ENCODE measurements around the gene TMSB4X. TPM values are rescaled to one million over a fixed set of nuclear protein-coding genes. Genes with fewer than 3 reads are reported as not detected.

The TMSB4X gene
- total RNA-seq, 1 experiment from 2014 or later, result 1,095 TPM

DNA sequence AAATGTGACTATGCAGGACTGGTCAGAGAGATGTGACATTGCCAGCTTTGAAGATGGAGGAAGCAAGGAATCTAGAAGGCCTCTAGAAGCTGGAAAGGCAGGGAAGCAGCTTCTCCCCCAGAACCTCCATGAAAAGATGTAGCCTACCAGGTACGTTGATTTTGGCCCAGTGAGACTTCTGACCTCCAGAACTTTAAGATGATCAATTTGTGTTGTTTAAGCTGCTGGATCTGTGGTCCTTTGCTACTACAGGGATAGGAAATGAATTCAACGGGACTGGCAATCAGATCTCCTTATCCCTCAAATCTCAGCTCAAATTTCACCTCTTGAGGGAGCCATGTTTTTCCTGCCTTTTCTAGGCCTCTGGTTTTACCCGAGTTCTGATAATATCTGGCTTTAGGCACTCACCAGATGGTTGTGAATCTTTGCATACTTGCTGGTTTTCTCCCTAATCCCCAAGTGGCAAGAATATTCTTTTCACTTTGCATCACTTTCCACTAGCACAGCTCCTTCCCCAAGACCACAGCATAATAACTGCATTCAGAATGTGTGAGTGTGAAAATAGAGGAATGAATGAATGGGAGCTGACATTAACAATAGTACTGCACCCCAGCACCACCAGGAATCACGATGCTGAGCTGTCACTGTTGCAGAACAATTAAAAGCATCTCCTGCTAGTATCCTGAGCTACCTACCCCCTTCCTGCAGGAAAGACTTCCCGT is 25.5 kb upstream of the TMSB4X start:
- BruUV-seq (replicated peaks), result no TSS peak
- Mint-ChIP-seq H3K4me3 (ENCODE audit: unreplicated experiment) (no peak overlapping the region), H3K27me3 (ENCODE audit: insufficient read depth, unreplicated experiment) (no peaks in the 10 kb centered on the region), H3K27ac (ENCODE audit: unreplicated experiment) (no peak overlapping the region), H3K9me3 (ENCODE audit: unreplicated experiment) (no peaks in the 10 kb centered on the region), H3K36me3 (ENCODE audit: insufficient read depth, unreplicated experiment) (no peaks in the 10 kb centered on the region), H3K4me1 (ENCODE audit: low read depth, unreplicated experiment) (no peaks in the 10 kb centered on the region)
- H3K27me3 ChIP-seq (replicated peaks; ENCODE audit: control insufficient read depth, insufficient read depth, low read length), result no peaks in the 10 kb centered on the region
- peaks cover 24% of the 10 kb centered on the region for H3K4me1 ChIP-seq
- POLR2A ChIA-PET, result no interaction called here
- H3K4me3 ChIP-seq (ENCODE audit: low read depth, low read length), result no peak overlapping the region
- CTCF ChIA-PET, result no interaction called here
- TF ChIP-seq, protein P1, sequence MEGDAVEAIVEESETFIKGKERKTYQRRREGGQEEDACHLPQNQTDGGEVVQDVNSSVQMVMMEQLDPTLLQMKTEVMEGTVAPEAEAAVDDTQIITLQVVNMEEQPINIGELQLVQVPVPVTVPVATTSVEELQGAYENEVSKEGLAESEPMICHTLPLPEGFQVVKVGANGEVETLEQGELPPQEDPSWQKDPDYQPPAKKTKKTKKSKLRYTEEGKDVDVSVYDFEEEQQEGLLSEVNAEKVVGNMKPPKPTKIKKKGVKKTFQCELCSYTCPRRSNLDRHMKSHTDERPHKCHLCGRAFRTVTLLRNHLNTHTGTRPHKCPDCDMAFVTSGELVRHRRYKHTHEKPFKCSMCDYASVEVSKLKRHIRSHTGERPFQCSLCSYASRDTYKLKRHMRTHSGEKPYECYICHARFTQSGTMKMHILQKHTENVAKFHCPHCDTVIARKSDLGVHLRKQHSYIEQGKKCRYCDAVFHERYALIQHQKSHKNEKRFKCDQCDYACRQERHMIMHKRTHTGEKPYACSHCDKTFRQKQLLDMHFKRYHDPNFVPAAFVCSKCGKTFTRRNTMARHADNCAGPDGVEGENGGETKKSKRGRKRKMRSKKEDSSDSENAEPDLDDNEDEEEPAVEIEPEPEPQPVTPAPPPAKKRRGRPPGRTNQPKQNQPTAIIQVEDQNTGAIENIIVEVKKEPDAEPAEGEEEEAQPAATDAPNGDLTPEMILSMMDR (IDR thresholded peaks at IDR 0.05; ENCODE audit: insufficient read depth in 1 of 2, low read depth in 1 of 2, low read length in 1 of 2, severe bottlenecking in 1 of 2, unreplicated experiment in 1 of 2), result no peak
- H3K9me3 ChIP-seq, result no peaks in the 10 kb centered on the region
- H3K36me3 ChIP-seq (ENCODE audit: control insufficient read depth, insufficient read depth, low read length), result no peaks in the 10 kb centered on the region
- intact Hi-C loops (cut with micrococcal nuclease; ENCODE audit: unreplicated experiment), result no loop called here
- DNase-seq, result no peak

DNA sequence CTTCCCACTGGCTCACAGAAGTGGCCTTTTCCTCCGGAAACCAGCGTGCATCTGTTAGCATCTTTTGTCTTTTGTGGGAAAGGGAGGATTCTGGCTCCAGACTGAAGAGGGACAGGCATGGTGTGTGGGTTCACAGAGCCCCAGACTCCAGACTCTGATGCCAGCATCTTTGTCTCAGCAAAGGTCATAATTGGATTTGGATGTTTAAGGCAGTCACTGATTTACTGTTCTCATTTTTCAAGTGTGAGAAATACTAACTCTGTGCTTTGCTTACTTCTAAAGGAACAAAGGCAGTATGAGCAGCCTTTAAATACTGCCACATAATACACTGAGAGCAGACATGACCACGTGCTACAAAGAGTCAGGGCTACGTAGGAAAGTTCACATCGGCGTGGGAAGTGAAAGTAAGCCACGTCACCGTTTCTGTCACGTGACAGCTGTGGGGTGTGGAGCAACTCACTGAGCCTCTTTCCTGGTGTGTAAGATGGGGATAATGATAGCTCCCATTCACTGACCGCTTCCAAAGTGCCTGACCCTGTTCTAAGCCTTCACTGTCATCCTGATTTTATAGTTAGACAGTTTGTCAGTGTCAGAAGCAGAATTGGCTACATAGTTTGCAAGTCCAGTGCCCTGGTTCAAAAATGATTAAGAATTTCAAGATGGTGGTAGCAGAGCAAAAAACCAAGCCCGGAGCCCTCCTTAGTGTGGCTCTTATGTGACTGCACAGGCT is 24.8 kb upstream of the TMSB4X start:
- no peak for DNase-seq
- no peaks in the 10 kb centered on the region for H3K9me3 Mint-ChIP-seq (ENCODE audit: unreplicated experiment)
- Histone ChIP-seq H3K4me3 (ENCODE audit: low read depth, low read length) (no peak overlapping the region), H3K9me3 (no peaks in the 10 kb centered on the region), H3K27me3 (replicated peaks; ENCODE audit: control insufficient read depth, insufficient read depth, low read length) (no peaks in the 10 kb centered on the region), H3K4me1 (peaks cover 24% of the 10 kb centered on the region), H3K36me3 (ENCODE audit: control insufficient read depth, insufficient read depth, low read length) (no peaks in the 10 kb centered on the region)
- ChIA-PET CTCF (no interaction called here), POLR2A (no interaction called here)
- TF ChIP-seq, protein P1 (IDR thresholded peaks at IDR 0.05; ENCODE audit: insufficient read depth in 1 of 2, low read depth in 1 of 2, low read length in 1 of 2, severe bottlenecking in 1 of 2, unreplicated experiment in 1 of 2), result no peak
- H3K27ac Mint-ChIP-seq (ENCODE audit: unreplicated experiment), result no peak overlapping the region
- no TSS peak for BruUV-seq (replicated peaks)
- H3K4me1 Mint-ChIP-seq (ENCODE audit: low read depth, unreplicated experiment), result no peaks in the 10 kb centered on the region
- H3K27me3 Mint-ChIP-seq (ENCODE audit: insufficient read depth, unreplicated experiment), result no peaks in the 10 kb centered on the region
- H3K4me3 Mint-ChIP-seq (ENCODE audit: unreplicated experiment), result no peak overlapping the region
- intact Hi-C loops (cut with micrococcal nuclease; ENCODE audit: unreplicated experiment), result no loop called here
- H3K36me3 Mint-ChIP-seq (ENCODE audit: insufficient read depth, unreplicated experiment), result no peaks in the 10 kb centered on the region

DNA sequence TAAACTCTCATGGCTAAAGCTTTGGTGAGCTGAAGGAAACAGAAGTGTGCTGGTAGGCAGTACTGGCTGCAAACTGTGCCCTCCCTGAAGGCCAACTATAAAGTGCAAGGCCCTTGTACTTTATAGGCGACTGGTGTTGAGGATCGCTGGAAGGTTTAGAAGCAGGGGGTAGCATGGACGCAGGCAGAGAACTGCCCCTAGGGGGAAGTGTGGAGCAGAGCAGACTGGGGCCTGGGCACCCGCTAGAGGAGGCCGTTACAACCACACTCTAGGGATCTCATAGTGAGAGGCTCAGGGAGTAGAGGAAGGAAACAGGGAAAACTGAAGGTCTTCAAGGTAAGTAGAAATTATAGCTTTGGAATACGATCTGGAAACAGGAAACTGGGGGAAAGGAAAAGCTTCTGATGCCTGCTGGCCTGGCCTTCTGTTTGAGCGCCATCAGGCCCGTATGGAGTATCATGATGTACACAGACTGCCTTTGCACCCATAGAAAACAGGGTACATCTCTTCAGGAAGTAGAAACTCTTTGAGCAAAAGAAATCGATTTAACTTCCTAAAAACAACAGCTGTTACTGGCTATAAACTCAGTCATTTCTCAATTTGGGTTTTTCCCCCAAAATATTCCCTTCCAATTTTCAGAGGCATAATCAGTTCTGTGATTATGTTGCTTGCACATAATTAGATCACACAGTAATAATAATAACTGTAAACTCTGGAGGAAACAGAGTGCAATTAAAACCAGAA is 23.9 kb upstream of the TMSB4X start:
- peak in 1 of 2 experiments; percentile 19 for DNase-seq
- H3K9me3 Mint-ChIP-seq (ENCODE audit: unreplicated experiment), result no peaks in the 10 kb centered on the region
- ChIA-PET POLR2A (no interaction called here), CTCF (no interaction called here)
- H3K27me3 Mint-ChIP-seq (ENCODE audit: insufficient read depth, unreplicated experiment), result no peaks in the 10 kb centered on the region
- no peaks in the 10 kb centered on the region for H3K36me3 ChIP-seq (ENCODE audit: control insufficient read depth, insufficient read depth, low read length)
- peaks cover 23% of the 10 kb centered on the region for H3K4me1 ChIP-seq
- H3K4me3 Mint-ChIP-seq (ENCODE audit: unreplicated experiment), result no peak overlapping the region
- TF ChIP-seq, protein P1 (IDR thresholded peaks at IDR 0.05; ENCODE audit: insufficient read depth in 1 of 2, low read depth in 1 of 2, low read length in 1 of 2, severe bottlenecking in 1 of 2, unreplicated experiment in 1 of 2), result peak in 1 of 2 experiments; percentile 14
- no peak overlapping the region for H3K27ac Mint-ChIP-seq (ENCODE audit: unreplicated experiment)
- no peaks in the 10 kb centered on the region for H3K4me1 Mint-ChIP-seq (ENCODE audit: low read depth, unreplicated experiment)
- intact Hi-C loops (cut with micrococcal nuclease; ENCODE audit: unreplicated experiment), result no loop called here
- no peaks in the 10 kb centered on the region for H3K9me3 ChIP-seq
- H3K4me3 ChIP-seq (ENCODE audit: low read depth, low read length), result no peak overlapping the region
- no TSS peak for BruUV-seq (replicated peaks)
- H3K36me3 Mint-ChIP-seq (ENCODE audit: insufficient read depth, unreplicated experiment), result no peaks in the 10 kb centered on the region
- no peaks in the 10 kb centered on the region for H3K27me3 ChIP-seq (replicated peaks; ENCODE audit: control insufficient read depth, insufficient read depth, low read length)
